ENCODE measurements around the gene NRXN3.

The NRXN3 gene

DNA sequence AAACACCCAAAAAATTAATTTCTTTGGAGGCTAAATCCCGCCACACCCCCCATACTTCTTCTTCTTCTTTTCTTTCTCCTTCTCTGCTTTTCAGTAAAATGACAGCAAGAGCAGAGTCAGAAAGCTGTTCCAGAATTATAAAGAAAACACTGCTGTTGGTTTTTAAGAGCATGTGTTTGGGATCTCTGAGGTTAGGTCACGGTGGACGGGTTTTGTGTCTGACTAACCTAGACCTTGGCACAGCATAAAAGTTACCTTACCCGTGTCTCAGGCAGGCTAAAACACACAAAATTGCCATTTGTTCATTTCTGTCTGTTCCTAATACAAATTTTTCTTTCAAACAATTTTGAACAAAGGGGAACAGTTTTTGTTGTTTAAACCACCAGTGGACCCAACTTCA is 540.8 kb downstream of the NRXN3 start:
- no peak for DNase-seq (ENCODE audit: low read depth)

DNA sequence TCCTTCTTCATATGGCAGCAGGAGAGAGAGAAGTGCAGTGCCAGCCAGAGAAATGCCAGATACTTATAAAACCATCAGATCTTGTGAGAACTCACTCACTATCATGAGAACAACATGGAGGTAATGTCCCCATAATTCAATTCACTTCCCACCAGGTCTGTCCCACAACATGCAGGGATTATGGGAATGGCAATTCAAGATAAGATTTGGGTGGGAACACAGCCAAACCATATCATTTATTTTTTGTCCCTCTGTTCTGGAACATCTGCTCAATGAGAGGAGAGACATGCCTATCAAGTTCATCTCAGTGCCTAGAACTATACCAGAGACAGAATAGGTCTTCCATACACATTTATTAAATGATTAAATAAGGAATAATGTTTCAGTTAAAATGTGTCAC is 543.5 kb downstream of the NRXN3 start:
- DNase-seq (ENCODE audit: low read depth), result no peak

DNA sequence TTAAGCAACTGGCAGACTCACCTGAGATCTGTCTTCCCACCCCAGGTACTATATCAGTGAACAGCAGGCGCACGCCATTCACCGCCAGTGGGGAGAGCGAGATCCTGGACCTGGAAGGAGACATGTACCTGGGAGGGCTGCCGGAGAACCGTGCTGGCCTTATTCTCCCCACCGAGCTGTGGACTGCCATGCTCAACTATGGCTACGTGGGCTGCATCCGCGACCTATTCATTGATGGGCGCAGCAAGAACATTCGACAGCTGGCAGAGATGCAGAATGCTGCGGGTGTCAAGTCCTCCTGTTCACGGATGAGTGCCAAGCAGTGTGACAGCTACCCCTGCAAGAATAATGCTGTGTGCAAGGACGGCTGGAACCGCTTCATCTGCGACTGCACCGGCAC is 544.5 kb downstream of the NRXN3 start:
- no peak for DNase-seq (ENCODE audit: low read depth)

DNA sequence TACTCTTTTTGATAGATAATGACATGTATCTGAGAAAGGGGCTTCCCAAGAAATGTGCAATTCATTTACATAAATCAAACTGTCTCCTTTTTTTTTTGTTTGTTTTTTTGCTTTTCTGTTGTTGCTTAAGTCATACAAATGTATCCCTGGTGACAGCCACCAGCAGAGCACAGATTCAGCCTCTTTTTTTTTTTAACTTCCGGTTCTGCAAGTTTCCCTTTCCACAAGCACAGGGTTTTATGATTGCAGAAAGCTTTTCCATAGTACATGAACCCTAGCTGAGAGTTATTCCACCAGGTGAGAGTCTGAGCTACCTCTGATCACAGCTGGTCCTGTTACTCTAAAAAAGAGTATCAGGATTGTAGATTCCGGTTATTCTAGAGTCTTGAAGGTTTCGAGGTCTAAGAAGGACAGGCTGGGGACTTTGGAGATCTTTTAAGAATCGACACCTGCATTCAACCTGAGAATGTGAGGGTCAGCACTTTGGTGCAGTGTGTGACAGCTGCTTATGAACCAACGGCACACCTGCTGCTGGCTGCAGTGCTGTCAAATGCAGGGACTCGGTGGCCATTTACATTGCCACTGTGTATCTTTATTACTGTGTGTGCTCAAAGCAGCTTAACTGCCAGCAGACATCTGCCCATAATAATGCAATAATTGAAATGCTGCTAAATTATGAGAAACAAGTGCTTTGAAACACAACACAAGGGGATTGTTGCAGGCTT is 551.7 kb downstream of the NRXN3 start:
- DNase-seq (ENCODE audit: low read depth), result no peak

DNA sequence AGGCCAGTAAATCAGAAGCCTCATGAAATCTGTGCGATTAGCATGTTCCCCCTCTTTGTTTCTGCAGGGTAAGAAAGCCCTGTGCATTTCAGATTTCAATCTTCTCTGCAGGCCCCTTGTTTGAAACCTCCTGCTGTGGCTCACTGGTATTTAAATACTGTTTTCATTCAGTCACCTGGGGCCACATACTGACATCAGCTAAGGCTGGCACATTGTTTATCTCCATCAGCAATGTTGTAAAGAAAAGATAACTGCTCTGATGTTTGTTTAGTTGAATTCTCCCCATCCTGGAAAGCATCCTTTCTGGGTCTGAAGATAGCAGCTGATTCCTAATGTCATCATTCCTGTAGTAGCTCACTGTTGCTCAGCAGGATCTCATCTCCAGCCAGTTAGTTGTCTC is 554.9 kb downstream of the NRXN3 start:
- DNase-seq (ENCODE audit: low read depth), result no peak

DNA sequence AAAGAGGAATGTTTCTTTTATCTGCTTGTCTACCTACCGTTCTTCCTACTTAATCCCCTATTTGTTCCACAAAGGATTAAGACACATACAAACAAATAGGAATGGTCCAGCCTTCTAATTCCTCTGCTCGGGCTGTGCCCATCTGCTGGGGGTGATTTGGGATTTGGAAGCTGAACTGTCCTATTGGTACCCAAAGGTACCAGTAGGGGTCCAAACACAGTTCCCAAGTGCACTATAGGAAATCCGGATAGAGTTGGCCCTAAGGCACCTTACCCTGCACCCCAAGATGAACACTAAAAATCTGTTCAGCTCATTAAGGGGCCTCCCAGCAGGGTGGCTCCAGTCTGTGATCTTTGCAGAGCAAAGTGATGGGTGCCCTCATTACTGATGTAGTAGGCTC is 566.9 kb downstream of the NRXN3 start:
- DNase-seq (ENCODE audit: low read depth), result no peak

DNA sequence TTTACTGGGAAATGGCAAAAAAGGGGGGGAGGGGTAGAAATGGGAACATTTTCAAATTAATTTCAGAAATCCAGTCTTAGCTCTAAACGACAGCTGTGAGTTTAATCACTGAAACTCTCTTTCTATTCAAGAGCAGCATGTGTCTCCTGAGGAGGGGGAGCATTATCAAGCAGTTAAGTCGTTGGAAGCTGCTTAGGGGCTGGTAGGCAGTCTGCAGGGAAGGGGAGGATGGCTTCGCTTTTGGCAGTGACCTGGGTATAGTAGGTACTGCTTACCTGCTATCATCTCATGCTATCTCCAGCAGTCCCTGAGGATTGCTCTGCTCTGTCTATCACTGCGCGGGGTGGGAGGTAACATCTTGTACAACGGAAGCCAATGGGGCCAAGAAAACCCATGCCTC is 567.4 kb downstream of the NRXN3 start:
- DNase-seq (ENCODE audit: low read depth), result no peak

DNA sequence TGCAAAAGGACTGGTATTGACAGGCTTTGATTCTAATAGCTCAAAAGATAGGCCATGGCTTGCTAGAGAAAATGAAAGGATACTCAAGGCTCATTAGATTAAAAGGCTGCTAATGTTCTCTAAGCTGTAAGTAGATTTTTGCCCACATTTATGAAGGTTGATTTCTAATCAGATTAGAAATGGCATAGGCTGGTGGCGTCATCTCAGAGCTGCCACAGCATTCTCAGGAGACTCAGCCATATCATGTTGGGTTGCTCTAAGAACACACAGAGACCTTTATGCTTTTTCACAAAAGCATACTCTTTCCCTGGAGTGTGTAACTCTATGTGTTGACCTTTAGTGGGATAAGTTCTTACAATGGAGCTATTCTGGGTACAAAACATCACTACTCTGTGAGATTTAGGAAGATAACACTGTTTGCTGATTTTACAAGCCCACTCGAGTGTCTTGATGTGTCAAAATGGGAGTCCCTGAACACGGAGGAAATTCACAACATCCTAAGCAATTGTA is 576.0 kb downstream of the NRXN3 start:
- DNase-seq (ENCODE audit: low read depth), result no peak

DNA sequence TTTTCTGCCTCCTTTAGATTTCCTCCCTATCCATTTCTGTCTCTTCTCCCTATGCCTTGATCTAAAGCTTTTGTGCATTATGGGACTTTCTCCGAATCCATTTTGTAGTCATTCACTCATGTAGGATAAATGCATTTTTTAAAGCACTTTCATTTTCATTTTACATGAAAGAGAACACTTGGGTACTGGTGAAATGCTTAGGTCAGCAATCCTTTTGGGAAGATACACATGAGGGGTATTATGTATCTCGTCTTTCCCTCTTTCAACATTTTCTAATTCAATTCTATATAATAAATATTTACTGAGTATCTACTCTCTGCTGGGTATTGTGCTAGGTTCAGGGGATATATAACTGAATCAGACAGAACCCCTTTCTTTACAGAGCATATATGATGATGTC is 577.6 kb downstream of the NRXN3 start:
- no peak for DNase-seq (ENCODE audit: low read depth)

DNA sequence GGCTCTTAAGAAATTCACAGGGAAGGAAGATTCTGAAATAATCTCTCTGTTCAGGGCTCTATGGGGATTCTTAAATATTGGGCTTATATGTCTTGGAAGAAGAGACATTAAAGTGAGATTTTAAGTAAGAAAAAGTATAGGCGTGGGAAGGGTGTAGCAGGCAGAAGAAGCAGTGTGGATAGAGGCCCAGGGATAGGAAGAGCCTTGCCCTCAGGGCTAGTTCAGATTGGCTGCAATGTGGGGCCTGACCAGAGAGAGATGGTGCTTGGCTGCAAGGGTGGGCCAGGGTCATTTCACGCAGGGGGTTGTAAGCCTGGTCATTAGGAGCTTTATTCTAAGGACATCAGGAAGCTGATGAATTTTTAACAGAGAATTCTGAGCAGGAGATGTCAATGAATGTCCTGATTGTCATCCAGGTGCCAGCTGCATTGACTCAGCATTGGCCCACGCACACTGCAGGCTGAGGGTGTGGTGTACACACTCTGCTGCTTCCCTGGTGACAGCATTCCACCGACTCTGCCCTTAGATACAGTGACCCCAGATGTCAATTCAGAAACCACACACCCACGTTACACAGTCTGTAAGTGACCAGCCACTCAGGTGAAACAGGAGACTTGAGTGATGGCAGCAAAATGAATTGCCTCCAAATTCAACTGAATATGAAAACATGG is 582.5 kb downstream of the NRXN3 start:
- DNase-seq (ENCODE audit: low read depth), result no peak

DNA sequence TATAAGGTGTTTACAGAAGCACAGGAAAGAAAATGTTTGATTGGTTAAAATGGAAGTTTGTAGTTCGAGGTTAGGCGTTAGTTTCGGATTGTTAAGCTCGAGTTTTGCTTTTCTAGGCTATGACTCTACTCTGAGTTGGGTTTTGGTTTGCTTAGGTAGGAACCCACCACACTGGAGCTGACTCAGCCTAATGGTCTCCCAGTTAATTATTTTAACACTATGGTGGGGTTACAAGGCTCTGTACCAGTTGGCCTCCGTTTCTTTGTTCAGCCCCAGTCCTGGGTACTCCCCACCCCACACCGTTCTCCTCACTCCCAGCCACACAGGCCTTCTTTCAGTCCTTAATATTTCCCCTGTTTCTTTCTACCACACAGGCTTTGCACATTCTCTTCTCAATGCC is 583.9 kb downstream of the NRXN3 start:
- no peak for DNase-seq (ENCODE audit: low read depth)

DNA sequence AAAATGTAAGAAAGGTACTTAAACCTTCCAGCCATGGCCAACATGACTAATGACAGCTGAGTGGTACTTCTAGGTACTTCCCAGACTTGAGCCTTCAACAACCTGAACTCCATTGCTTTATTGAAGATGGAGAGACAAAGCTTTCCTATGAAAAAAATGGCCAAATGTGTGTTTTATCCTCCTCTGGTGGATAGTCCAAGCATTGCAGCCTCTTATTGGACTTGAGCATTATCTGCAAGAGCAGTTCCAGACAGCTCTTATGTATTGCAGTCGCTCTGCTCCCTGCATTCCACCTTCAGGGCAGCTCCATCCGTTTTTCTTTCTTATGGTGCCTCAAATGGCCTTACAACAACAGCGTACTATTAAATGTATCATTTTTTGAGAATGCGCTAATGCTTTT is 588.2 kb downstream of the NRXN3 start:
- no peak for DNase-seq (ENCODE audit: low read depth)

DNA sequence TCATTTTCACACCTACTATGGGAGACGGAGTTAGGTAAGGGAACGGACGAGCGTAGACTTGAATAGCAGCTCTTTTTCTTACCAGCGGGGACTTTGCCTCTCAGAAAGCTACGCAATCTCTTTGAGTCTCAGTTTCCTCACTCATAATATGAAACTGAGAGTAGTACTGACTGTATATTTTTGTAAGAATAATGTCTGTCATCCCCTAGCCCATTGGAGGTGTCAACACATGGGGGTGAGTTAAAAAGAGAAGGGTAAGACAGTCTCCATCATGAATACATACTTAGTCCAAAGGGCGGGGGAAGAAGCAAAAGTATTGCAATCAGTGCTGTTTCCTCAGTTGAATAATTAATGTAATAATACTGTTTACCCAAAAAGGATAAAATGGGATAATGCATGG is 592.2 kb downstream of the NRXN3 start:
- no peak for DNase-seq (ENCODE audit: low read depth)

DNA sequence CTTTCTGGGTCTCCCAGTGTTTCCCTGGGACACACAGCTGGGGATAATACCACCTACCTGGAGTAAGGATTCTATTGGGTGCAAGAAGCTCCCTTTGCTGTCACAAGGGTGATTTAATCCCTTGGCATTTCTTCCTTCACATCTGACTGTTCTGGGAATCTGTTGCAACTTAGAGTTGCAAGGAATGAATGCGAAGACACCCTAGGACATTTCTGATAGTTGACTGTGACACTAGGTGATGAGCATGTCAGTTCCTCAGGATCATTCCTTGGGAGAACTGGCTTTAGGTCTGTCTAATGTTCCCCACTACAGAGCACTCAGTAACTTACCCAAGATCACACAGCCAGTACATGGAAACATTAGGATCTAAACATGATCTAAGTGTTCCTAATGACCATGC is 593.6 kb downstream of the NRXN3 start:
- DNase-seq (ENCODE audit: low read depth), result no peak

DNA sequence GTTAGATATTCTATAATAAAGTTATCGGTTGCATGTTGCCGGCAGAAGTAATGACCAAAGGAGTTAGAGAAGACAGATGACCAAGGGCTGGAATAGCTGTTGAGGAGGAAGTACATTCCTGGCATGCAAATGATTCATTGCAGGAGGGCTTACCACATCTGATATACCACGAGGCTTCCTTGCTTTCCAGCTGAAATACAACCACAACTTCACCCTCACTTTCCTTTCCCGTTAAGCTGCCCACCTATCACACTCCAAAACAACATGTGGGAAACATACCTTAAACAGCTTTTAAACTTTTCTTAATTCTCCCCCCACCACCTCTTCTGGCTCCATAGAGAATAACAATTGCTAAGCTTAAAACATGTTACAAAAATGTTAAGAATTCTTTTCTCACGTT is 594.1 kb downstream of the NRXN3 start:
- no peak for DNase-seq (ENCODE audit: low read depth)

DNA sequence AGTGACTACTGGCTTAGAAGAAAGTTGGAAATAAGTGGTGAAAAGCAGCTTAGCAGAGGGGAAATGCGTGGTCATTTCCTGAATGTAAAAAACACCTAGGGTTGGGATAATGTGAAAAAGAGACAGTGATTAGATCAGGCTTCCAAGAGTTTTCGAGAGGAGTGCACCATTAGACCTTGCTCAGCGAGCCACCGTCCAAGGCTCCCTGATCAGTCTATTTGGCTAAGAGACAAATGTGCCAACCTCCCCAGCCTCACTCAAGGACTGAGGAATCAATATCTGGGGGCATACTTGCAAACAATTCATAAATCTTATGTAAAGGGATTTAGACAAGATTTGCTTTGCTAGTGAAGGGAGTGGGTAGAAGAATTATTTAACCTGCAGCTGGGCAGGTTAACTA is 594.5 kb downstream of the NRXN3 start:
- DNase-seq (ENCODE audit: low read depth), result no peak

DNA sequence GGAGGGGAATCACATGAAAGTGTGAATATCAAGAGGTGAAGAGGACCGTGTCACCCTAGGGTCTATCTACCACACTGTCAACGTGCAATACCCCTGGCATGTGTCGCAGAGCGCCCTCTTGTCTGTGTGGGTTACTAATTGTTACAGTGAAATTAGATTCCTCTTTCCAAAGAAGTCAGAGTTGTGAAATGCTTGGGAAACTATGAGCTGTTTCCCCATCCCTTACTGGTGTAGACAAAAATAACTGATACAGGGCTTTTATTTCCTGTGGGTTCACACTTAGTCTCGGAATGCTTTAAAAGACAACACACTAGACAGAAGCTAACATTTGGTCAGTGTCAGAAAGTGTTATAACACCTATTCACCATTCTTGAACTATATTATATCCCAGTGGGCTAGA is 597.3 kb downstream of the NRXN3 start:
- DNase-seq (ENCODE audit: low read depth), result no peak

DNA sequence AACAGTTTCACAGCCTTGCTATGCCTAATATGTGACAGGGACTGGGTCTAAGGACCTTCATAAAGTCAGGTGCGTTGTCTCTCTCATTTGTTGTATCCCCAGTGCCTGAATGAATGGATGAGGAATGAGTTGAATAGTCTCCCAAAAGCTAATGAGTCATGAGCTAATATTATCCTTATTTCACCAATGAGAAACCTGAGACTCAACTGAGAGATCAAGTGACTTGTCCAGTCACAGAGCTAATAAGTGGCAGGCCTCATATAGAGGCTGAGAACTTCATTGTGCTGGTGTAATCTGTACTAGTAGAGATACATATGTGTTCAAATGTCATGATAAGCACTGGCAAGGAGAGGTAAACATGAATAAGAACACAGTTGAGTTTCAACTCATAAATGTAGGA is 612.4 kb downstream of the NRXN3 start:
- DNase-seq (ENCODE audit: low read depth), result no peak

DNA sequence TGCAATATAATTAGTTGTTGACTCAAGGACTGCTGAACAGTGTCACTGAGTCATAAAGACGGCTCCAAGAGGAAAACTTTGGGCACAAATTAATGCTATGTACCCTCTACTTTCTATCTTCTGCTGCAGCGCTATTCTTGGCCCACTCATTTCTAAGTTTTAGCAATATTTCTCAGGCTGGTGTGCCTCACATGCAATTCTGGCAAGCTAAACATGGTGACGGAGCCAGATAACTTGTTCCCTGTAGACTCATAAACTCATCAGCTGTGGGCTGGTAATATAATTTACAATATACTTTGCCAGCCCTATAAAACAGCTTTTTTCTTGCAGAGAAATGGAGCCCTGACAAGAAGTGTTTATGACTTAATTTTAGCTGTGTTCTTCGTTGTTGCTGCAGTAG is 615.1 kb downstream of the NRXN3 start:
- no peak for DNase-seq (ENCODE audit: low read depth)

DNA sequence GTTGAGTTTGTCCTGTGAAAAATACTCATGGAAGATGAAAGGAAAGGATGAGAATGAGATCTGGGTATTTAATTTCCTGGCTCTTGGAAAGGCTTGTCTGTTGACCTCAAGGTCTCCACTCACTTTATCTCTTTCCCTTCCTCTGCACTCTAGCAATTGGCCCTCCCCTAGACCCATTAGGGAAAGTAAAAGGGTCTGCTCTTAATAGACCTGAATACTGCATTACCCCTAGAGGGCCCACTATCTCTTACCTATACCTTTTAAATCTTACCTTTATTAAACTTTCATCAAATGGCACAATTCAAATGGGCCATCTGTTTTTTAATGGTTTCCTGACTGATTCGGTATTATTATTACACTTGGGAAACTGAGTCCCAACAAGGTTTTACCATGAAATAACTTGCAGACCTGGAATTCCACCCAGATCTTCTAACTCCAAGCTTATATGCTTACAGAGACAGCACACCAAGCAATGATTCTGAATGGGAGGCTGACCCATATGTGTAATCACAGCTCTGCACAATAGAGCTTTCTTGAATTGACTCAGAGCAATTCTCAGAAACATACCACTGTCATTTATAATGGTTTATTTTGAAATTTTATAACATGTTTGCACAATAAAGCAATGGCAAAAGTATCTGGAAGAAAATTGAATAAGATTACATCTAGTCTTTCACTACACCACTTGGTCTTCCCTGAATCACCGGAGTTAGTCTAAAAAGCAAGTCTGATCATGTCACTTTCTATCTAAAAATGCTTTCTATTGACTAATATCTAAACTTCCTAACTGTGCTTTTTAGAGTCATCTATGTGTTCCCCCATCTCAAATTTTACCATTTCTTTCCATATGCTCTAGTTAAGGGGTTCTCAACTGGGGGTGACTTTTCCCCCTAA is 618.5 kb downstream of the NRXN3 start:
- DNase-seq (ENCODE audit: low read depth), result no peak

DNA sequence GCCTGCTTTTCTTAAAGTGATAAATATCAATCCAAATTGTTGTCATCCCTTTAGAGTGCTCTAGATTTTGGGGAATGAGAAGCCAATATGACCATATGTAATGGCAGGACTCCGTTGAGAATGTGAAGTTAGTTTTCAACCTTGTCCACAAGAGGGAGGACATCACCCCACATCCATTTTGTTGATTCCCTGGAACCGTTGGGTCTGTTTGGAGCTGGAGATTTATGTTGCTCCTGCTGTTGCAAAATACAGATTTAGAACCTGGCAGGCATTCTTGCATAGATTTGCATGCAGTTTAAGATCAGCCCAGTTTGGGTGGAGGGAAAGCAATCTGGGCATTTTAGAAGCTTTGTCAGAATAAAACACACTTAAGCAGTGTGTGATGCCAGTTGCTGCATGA is 620.1 kb downstream of the NRXN3 start:
- no peak for DNase-seq (ENCODE audit: low read depth)

DNA sequence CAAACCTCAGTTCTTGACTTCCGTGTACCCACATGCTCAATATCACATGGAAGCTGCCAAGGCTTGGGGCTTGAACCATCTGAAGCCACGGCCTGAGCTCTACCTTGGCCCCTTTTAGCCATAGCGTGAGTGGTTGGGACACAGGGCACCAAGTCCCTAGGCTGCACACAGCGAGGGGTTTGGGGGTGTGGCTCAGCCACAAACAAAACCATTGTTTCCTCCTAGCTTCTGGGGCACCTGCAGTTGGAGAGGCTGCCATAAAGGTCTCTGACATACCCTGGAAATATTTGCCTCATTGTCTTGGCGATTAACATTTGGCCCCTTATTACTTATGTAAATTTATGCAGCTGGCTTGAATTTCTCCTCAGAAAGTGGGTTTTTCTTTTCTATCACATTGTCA is 628.6 kb downstream of the NRXN3 start:
- DNase-seq (ENCODE audit: low read depth), result no peak

DNA sequence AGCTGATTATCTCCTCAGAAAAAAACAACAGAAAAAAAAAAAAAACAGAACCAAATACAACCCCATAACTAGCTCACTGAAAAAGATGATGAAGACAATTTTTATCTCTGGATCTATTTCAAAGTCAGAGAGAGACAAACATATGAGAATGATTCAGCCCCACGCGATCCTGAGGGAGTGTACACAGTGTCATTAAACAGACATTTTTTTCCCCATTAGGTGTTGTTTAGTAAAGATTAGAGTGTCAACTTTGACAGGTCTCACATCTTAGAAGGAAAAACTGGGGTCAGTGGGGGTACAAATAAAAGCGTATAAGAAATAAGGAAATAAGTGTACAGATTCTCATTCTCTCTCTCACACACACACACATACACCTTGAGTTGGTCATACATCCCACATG is 635.4 kb downstream of the NRXN3 start:
- DNase-seq (ENCODE audit: low read depth), result no peak

All from stimulated activated CD8-positive, alpha-beta memory T cell treated with anti-CD3 and anti-CD28 coated beads, Interleukin-4, amount 100 ng/mL, for 24 hours (primary cell).